ENCODE measurements around the gene TMEM179.

Gene TMEM179

GRCh38 chr14:104545151-104545941 is 59.2 kb downstream of the TMEM179 start:
- H3K27me3 ChIP-seq (ENCODE audit: insufficient read depth, poor library complexity, severe bottlenecking), result peaks cover 58% of the 10 kb centered on the region
- no peaks in the 10 kb centered on the region for H3K9me3 ChIP-seq (ENCODE audit: severe bottlenecking)
- DNase-seq (ENCODE audit: low spot score) (no peak), ATAC-seq (ENCODE audit: low read depth) (no peak)
- no peaks in the 10 kb centered on the region for H3K4me1 ChIP-seq (ENCODE audit: insufficient read depth, poor library complexity, severe bottlenecking)
- H3K27ac ChIP-seq (ENCODE audit: poor library complexity, severe bottlenecking), result no peak overlapping the region
- no peak for TF ChIP-seq CTCF (IDR thresholded peaks at IDR 0.05; ENCODE audit: poor library complexity, severe bottlenecking)
- no peaks in the 10 kb centered on the region for H3K36me3 ChIP-seq (ENCODE audit: low read depth)
- no peak overlapping the region for H3K4me3 ChIP-seq (ENCODE audit: severe bottlenecking)

- TF ChIP-seq CTCF (IDR thresholded peaks at IDR 0.05; ENCODE audit: poor library complexity, severe bottlenecking), result no peak
- no peak overlapping the region for H3K4me3 ChIP-seq (ENCODE audit: severe bottlenecking)
- ATAC-seq (ENCODE audit: low read depth), result no peak
- H3K27me3 ChIP-seq (ENCODE audit: insufficient read depth, poor library complexity, severe bottlenecking), result peaks cover 59% of the 10 kb centered on the region
- H3K36me3 ChIP-seq (ENCODE audit: low read depth), result no peaks in the 10 kb centered on the region
- H3K9me3 ChIP-seq (ENCODE audit: severe bottlenecking), result no peaks in the 10 kb centered on the region
- H3K27ac ChIP-seq (ENCODE audit: poor library complexity, severe bottlenecking), result no peak overlapping the region
- no peaks in the 10 kb centered on the region for H3K4me1 ChIP-seq (ENCODE audit: insufficient read depth, poor library complexity, severe bottlenecking)
- DNase-seq (ENCODE audit: low spot score), result no peak
These were observed 60.1 kb downstream of the TMEM179 start for GRCh38 chr14:104544362-104544961.

GRCh38 chr14:104542871-104543830 is 61.4 kb downstream of the TMEM179 start:
- no peak overlapping the region for H3K4me3 ChIP-seq (ENCODE audit: severe bottlenecking)
- H3K27ac ChIP-seq (ENCODE audit: poor library complexity, severe bottlenecking), result no peak overlapping the region
- no peak for TF ChIP-seq CTCF (IDR thresholded peaks at IDR 0.05; ENCODE audit: poor library complexity, severe bottlenecking)
- no peak for ATAC-seq (ENCODE audit: low read depth)
- H3K4me1 ChIP-seq (ENCODE audit: insufficient read depth, poor library complexity, severe bottlenecking), result no peaks in the 10 kb centered on the region
- DNase-seq (ENCODE audit: low spot score), result no peak
- H3K36me3 ChIP-seq (ENCODE audit: low read depth), result no peaks in the 10 kb centered on the region
- no peaks in the 10 kb centered on the region for H3K9me3 ChIP-seq (ENCODE audit: severe bottlenecking)
- peaks cover 55% of the 10 kb centered on the region for H3K27me3 ChIP-seq (ENCODE audit: insufficient read depth, poor library complexity, severe bottlenecking)

- no peaks in the 10 kb centered on the region for H3K9me3 ChIP-seq (ENCODE audit: severe bottlenecking)
- H3K27me3 ChIP-seq (ENCODE audit: insufficient read depth, poor library complexity, severe bottlenecking), result peaks cover 55% of the 10 kb centered on the region
- H3K27ac ChIP-seq (ENCODE audit: poor library complexity, severe bottlenecking), result no peak overlapping the region
- no peak for ATAC-seq (ENCODE audit: low read depth)
- no peak for TF ChIP-seq CTCF (IDR thresholded peaks at IDR 0.05; ENCODE audit: poor library complexity, severe bottlenecking)
- no peak for DNase-seq (ENCODE audit: low spot score)
- no peak overlapping the region for H3K4me3 ChIP-seq (ENCODE audit: severe bottlenecking)
- no peaks in the 10 kb centered on the region for H3K36me3 ChIP-seq (ENCODE audit: low read depth)
- no peaks in the 10 kb centered on the region for H3K4me1 ChIP-seq (ENCODE audit: insufficient read depth, poor library complexity, severe bottlenecking)
These were observed 62.6 kb downstream of the TMEM179 start for GRCh38 chr14:104541905-104542465.
